NCI-H2227 treated with DMSO at 0.1 percent for 48 hours (cell line): Measurements from ENCODE around the gene AGMAT.

Experiments used
- DNase-seq: peaks from one replicate; lab custom pipeline; 2025; lab: John Stamatoyannopoulos, UW

Gene AGMAT

GRCh38 chr1:15584489-15585363 is at the start of gene AGMAT:
TSS of gene AGMAT (minus strand) at chr1:15585051. CDS start at chr1:15584967, 84 bp downstream.
- peak; percentile 26 for DNase-seq

GRCh38 chr1:15633756-15634420 is 49.0 kb upstream of the AGMAT start:
- DNase-seq = no peak

GRCh38 chr1:15628003-15628402 is 43.2 kb upstream of the AGMAT start:
- no peak for DNase-seq

- no peak for DNase-seq
Measured at GRCh38 chr1:15627343-15627988, 42.6 kb upstream of the AGMAT start.

GRCh38 chr1:15626269-15626950 is 41.6 kb upstream of the AGMAT start:
- no peak for DNase-seq

- no peak for DNase-seq
Measured at GRCh38 chr1:15625056-15625917, 40.4 kb upstream of the AGMAT start.

- DNase-seq = no peak
Measured at GRCh38 chr1:15624133-15624714, 39.4 kb upstream of the AGMAT start.

GRCh38 chr1:15623435-15623834 is 38.6 kb upstream of the AGMAT start:
- no peak for DNase-seq

GRCh38 chr1:15622712-15623373 is 38.0 kb upstream of the AGMAT start:
- DNase-seq = no peak

- no peak for DNase-seq
Measured at GRCh38 chr1:15621975-15622374, 37.1 kb upstream of the AGMAT start.

- no peak for DNase-seq
Measured at GRCh38 chr1:15620902-15621682, 36.2 kb upstream of the AGMAT start.

- DNase-seq = no peak
Measured at GRCh38 chr1:15620155-15620545, 35.3 kb upstream of the AGMAT start.

GRCh38 chr1:15618655-15619525 is 34.0 kb upstream of the AGMAT start:
- no peak for DNase-seq

- DNase-seq = no peak
Measured at GRCh38 chr1:15618077-15618654, 33.3 kb upstream of the AGMAT start.

GRCh38 chr1:15617173-15618076 is 32.6 kb upstream of the AGMAT start, which contains the start of gene DDI2:
TSS of gene DDI2 (plus strand) at chr1:15617458. CDS start at chr1:15617671, 213 bp downstream.
- peak; percentile 96 for DNase-seq

- DNase-seq = no peak
Measured at GRCh38 chr1:15616373-15617172, 31.7 kb upstream of the AGMAT start.
